NCI-H1092 (cell line): ENCODE results near the gene NLRP12.
"Not testable (repeated sequence)": the region's sequence is repeated elsewhere in the genome, so short reads cannot be mapped to it uniquely, and the experiment has no call there.

Experiments
- DNase-seq: peaks from one replicate; lab custom pipeline; 2025; lab: John Stamatoyannopoulos, UW

Gene NLRP12

GRCh38 chr19:53824134-53824611, at the start of gene NLRP12:
Gene NLRP12 (minus strand): TSS chr19:53824314. CDS start chr19:53824174, 140 bp downstream.
- DNase-seq = no peak

- DNase-seq = no peak
These were observed 48.6 kb upstream of the NLRP12 start for GRCh38 chr19:53872762-53873161.

GRCh38 chr19:53871454-53871853, 47.3 kb upstream of the NLRP12 start:
- no peak for DNase-seq

- no peak for DNase-seq
These were observed 46.4 kb upstream of the NLRP12 start for GRCh38 chr19:53870485-53870844.

GRCh38 chr19:53869805-53870484, 45.8 kb upstream of the NLRP12 start:
- DNase-seq = not testable (repeated sequence)

GRCh38 chr19:53868892-53869804, 45.0 kb upstream of the NLRP12 start:
- no peak for DNase-seq

GRCh38 chr19:53868091-53868891, 44.2 kb upstream of the NLRP12 start:
- DNase-seq = no peak

GRCh38 chr19:53867225-53868090, 43.3 kb upstream of the NLRP12 start, which contains the start of gene MYADM:
Gene MYADM (plus strand): TSS chr19:53867883. CDS start chr19:53873530, 5,647 bp downstream.
- peak; percentile 52 for DNase-seq

- DNase-seq = no peak
These were observed 42.7 kb upstream of the NLRP12 start for GRCh38 chr19:53866865-53867224.

GRCh38 chr19:53865918-53866864, 42.1 kb upstream of the NLRP12 start:
- no peak for DNase-seq

GRCh38 chr19:53865523-53865917, 41.4 kb upstream of the NLRP12 start:
- no peak for DNase-seq

GRCh38 chr19:53864308-53864836, 40.3 kb upstream of the NLRP12 start:
- DNase-seq = no peak

- no peak for DNase-seq
These were observed 29.6 kb upstream of the NLRP12 start for GRCh38 chr19:53853707-53854106.

- DNase-seq = no peak
These were observed 25.1 kb upstream of the NLRP12 start for GRCh38 chr19:53849237-53849676.

- no peak for DNase-seq
These were observed 23.4 kb upstream of the NLRP12 start for GRCh38 chr19:53847555-53847954.

- DNase-seq = no peak
These were observed 20.7 kb upstream of the NLRP12 start for GRCh38 chr19:53844849-53845246.

- DNase-seq = not testable (repeated sequence)
These were observed 16.8 kb upstream of the NLRP12 start for GRCh38 chr19:53840914-53841313.

GRCh38 chr19:53840241-53840640, 16.1 kb upstream of the NLRP12 start:
- DNase-seq = not testable (repeated sequence)

- DNase-seq = not testable (repeated sequence)
These were observed 14.3 kb upstream of the NLRP12 start for GRCh38 chr19:53838446-53838845.

GRCh38 chr19:53832861-53833260, 8.7 kb upstream of the NLRP12 start:
- DNase-seq = not testable (repeated sequence)
